Natural killer cell treated with Interleukin-12 subunit alpha and Interleukin-12 subunit beta and Interleukin-15 and Interleukin-18, amount 100 ng/mL, for 72 hours (primary cell): ENCODE results near the gene SGPP1. TPM values are rescaled to one million over a fixed set of nuclear protein-coding genes. Genes with fewer than 3 reads are reported as not detected.
A peak's percentile ranks its signal among the peaks of the same experiment; 100 is the strongest.
"Not testable (repeated sequence)": the region's sequence is repeated elsewhere in the genome, so short reads cannot be mapped to it uniquely, and the experiment has no call there.

Experiments used
- ATAC-seq, 2 donors: fragments of 150-1000 bp; cut with Tn5 transposase in 1 of 2; sonication (Bioruptor Pico), chemical (Tn5 transposase) in 1 of 2; 2 replicates each; pipeline ENCODE4 v1.10.0; 2021
- DNase-seq: peaks from one replicate; pipeline ENCODE4 v3.0.0; 2022; ENCODE audit warnings: low spot score
- H3K27ac Mint-ChIP-seq, 2 donors: 1 replicate in 1 of 2; 2 replicates in 1 of 2; pipeline ENCODE4 v1.8.0; 2022; ENCODE audit warnings: mixed read lengths in 2 of 2, mild to moderate bottlenecking in 1 of 2, moderate library complexity in 1 of 2
- H3K27me3 Mint-ChIP-seq, 2 donors: 1 replicate in 1 of 2; 2 replicates in 1 of 2; pipeline ENCODE4 v1.8.0; 2022; ENCODE audit warnings: mixed read lengths in 2 of 2
- H3K36me3 Mint-ChIP-seq: one replicate; pipeline ENCODE4 v1.8.0; 2022; ENCODE audit warnings: mixed read lengths
- H3K4me1 Mint-ChIP-seq, 2 donors: 1 replicate in 1 of 2; 2 replicates in 1 of 2; pipeline ENCODE4 v1.8.0; 2022; ENCODE audit warnings: low read depth in 2 of 2, mixed read lengths in 2 of 2, mild to moderate bottlenecking in 1 of 2
- H3K4me3 Mint-ChIP-seq: one replicate; pipeline ENCODE4 v1.8.0; 2022; ENCODE audit warnings: mixed read lengths
- H3K9me3 Mint-ChIP-seq: 2 replicates; pipeline ENCODE4 v1.8.0; 2022; ENCODE audit warnings: mixed read lengths
- total RNA-seq, 2 donors: library from RNA; stranded (reverse); gene quantifications; one replicate each; pipeline ENCODE4 v1.2.3, GENCODE V29; 2022

Gene SGPP1
- total RNA-seq, 2 donors from 2014 or later: 10.9 to 15.0 TPM

GRCh38 chr14:63712123-63712522 lies 15.7 kb downstream of the SGPP1 start:
- Mint-ChIP-seq H3K4me3 (peak overlapping the region; percentile 62), H3K9me3 (no peaks in the 10 kb centered on the region), H3K36me3 (peaks cover 17% of the 10 kb centered on the region), H3K4me1 (peaks cover 19 to 23% of the 10 kb centered on the region in 2 donors), H3K27me3 (no peaks in the 10 kb centered on the region), H3K27ac (peak overlapping the region in 1 of 2 donors; percentile 25)
- no peak for DNase-seq
- no peak for ATAC-seq

- Mint-ChIP-seq H3K4me3 (no peak overlapping the region), H3K27me3 (no peaks in the 10 kb centered on the region), H3K27ac (no peak overlapping the region), H3K36me3 (peaks cover 6% of the 10 kb centered on the region), H3K4me1 (peaks cover 19 to 24% of the 10 kb centered on the region in 2 donors), H3K9me3 (no peaks in the 10 kb centered on the region)
- ATAC-seq (no peak), DNase-seq (no peak)
Observed at GRCh38 chr14:63710497-63710896, 17.4 kb downstream of the SGPP1 start.

DNA sequence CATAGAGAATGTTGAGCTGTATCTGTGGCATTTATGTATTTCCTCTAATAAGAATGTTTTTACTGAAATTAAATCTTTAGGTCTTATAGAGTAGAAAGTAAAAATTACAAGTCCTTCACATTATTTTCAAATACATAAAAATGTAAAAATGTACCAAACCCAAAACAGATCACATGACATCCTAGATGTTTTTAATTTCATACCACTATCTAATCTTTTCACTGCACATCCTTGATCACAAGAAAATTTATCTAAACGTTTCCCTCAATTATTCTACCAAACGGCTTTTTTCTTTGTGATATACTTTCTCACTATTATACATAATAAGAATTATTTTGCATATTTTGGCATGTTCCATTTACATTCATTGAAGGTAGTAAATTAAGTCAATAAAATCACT lies 18.3 kb downstream of the SGPP1 start:
- H3K27me3 Mint-ChIP-seq: no peaks in the 10 kb centered on the region
- ATAC-seq: no peak
- H3K27ac Mint-ChIP-seq: no peak overlapping the region
- peaks cover 6% of the 10 kb centered on the region for H3K36me3 Mint-ChIP-seq
- peaks cover 19 to 26% of the 10 kb centered on the region in 2 donors for H3K4me1 Mint-ChIP-seq
- H3K4me3 Mint-ChIP-seq: no peak overlapping the region
- DNase-seq: no peak
- no peaks in the 10 kb centered on the region for H3K9me3 Mint-ChIP-seq

DNA sequence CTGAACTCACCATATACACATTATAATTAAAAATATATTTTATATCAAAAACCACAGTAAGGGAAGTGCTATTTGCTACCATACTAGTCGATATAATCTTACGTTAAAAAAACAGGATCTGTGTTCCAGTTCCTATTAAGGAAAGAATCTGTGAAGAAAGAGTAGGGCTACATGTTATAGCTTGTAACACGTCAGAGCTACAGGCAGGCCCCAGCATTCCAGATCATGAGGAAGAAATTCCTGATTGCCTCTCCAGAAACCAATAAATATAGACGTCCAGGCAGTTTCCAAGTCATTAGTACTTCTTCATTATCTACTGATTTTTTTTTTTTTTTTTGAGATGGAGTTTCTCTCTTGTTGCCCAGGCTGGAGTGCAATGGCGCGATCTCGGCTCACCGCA lies 20.6 kb downstream of the SGPP1 start:
- H3K4me1 Mint-ChIP-seq: peaks cover 6 to 11% of the 10 kb centered on the region in 2 donors
- no peaks in the 10 kb centered on the region for H3K27me3 Mint-ChIP-seq
- no peak for DNase-seq
- no peaks in the 10 kb centered on the region for H3K9me3 Mint-ChIP-seq
- no peak for ATAC-seq
- H3K4me3 Mint-ChIP-seq: no peak overlapping the region
- no peak overlapping the region for H3K27ac Mint-ChIP-seq
- H3K36me3 Mint-ChIP-seq: no peaks in the 10 kb centered on the region

GRCh38 chr14:63705561-63706070 lies 22.2 kb downstream of the SGPP1 start:
- Mint-ChIP-seq H3K27ac (peak overlapping the region in 1 of 2 donors; percentile 58), H3K4me1 (peaks cover 9 to 21% of the 10 kb centered on the region in 2 donors), H3K9me3 (no peaks in the 10 kb centered on the region), H3K27me3 (no peaks in the 10 kb centered on the region), H3K4me3 (no peak overlapping the region), H3K36me3 (no peaks in the 10 kb centered on the region)
- ATAC-seq (no peak), DNase-seq (no peak)

DNA sequence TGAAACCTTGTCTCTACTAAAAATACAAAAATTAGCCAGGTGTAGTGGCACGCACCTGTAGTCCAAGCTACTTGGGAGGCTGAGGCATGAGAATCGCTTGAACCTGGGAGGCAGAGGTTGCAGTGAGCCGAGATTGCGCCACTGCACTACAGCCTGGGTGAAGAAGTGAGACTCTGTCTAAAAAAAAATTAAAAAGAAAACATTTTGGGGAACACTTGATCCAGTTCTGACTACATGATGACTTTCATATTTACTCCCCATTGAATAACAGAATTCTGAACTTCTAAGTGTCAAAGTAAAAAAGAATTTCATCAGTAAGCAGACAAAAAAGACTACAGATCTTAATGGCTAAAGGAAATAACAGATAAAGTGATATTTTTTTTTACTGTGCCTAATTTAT lies 25.3 kb downstream of the SGPP1 start:
- not testable (repeated sequence) for ATAC-seq, H3K4me3 Mint-ChIP-seq, H3K27ac Mint-ChIP-seq, H3K27me3 Mint-ChIP-seq, DNase-seq, H3K9me3 Mint-ChIP-seq, H3K36me3 Mint-ChIP-seq
- H3K4me1 Mint-ChIP-seq: peaks cover 11 to 41% of the 10 kb centered on the region in 2 donors

GRCh38 chr14:63701606-63702299 lies 26.1 kb downstream of the SGPP1 start:
- Mint-ChIP-seq H3K9me3 (no peaks in the 10 kb centered on the region), H3K27me3 (no peaks in the 10 kb centered on the region), H3K27ac (peak overlapping the region; percentile 5 to 8), H3K36me3 (no peaks in the 10 kb centered on the region), H3K4me3 (no peak overlapping the region), H3K4me1 (peaks cover 11 to 44% of the 10 kb centered on the region in 2 donors)
- no peak for ATAC-seq
- DNase-seq: no peak

- Mint-ChIP-seq H3K4me1 (peaks cover 0 to 3% of the 10 kb centered on the region in 2 donors), H3K27ac (no peak overlapping the region), H3K27me3 (no peaks in the 10 kb centered on the region), H3K4me3 (no peak overlapping the region), H3K36me3 (no peaks in the 10 kb centered on the region), H3K9me3 (no peaks in the 10 kb centered on the region)
- ATAC-seq (no peak), DNase-seq (no peak)
Observed at GRCh38 chr14:63692310-63693020, 35.4 kb downstream of the SGPP1 start.

DNA sequence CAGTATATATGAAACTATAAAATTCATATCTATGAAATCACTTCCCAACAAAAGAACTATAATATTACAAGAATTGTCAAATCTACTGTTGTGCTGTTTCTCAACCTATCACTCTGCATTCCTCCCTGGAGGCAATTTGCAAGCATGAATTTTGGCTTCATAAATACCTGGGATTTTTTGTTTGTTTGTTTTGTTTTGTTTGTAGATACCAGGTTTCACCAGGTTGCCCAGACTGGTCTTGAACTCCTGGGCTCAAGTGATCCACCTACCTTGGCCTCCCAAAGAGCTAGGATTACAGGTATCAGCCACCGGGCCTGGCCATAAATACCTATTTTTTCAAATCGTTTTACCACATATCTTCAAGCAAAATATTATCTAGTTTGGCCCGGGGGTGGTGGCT lies 38.7 kb downstream of the SGPP1 start:
- H3K4me3 Mint-ChIP-seq: no peak overlapping the region
- ATAC-seq (no peak), DNase-seq (no peak)
- no peaks in the 10 kb centered on the region for H3K36me3 Mint-ChIP-seq
- no peak overlapping the region for H3K27ac Mint-ChIP-seq
- H3K27me3 Mint-ChIP-seq: no peaks in the 10 kb centered on the region
- no peaks in the 10 kb centered on the region for H3K4me1 Mint-ChIP-seq
- no peaks in the 10 kb centered on the region for H3K9me3 Mint-ChIP-seq

DNA sequence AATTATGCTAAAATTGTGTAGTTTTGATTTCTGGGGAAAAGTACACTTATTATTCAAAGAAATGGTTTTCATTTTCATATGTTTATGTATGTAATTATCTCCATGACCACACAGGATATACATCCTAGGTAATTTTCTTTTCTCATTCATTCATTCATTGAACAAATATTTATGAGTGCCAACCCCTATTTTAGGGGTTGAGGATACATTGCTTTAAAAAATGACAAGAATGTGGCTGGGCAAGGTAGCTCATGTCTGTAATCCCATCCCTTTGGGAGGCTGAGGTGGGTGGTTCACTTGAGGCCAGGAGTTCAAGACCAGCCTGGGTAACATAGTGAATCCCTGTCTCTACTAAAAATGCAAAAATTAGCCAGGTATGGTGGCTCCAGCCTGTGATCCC lies 40.9 kb downstream of the SGPP1 start:
- Mint-ChIP-seq H3K36me3 (no peaks in the 10 kb centered on the region), H3K4me1 (no peaks in the 10 kb centered on the region), H3K27me3 (no peaks in the 10 kb centered on the region), H3K4me3 (no peak overlapping the region), H3K27ac (no peak overlapping the region), H3K9me3 (no peaks in the 10 kb centered on the region)
- DNase-seq: no peak
- ATAC-seq: no peak

DNA sequence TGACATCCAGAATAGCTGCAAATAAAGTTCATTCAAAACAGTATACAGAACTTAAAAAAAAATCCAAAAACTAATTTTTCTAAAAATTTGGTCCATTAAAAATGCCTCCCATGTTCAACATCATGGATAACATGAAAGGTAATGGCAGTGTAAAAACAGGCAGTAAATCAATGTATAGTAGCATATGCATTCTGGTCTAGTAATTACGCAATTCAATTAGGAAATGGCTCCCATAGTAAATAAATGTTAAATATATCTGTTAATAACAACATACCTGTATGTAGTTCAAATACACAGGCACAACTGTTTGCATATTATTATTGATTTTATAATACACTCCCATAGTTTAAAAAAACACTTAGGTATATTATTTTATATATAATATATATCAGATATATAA lies 42.5 kb downstream of the SGPP1 start:
- H3K27ac Mint-ChIP-seq: no peak overlapping the region
- ATAC-seq (no peak), DNase-seq (no peak)
- no peaks in the 10 kb centered on the region for H3K27me3 Mint-ChIP-seq
- no peak overlapping the region for H3K4me3 Mint-ChIP-seq
- no peaks in the 10 kb centered on the region for H3K9me3 Mint-ChIP-seq
- no peaks in the 10 kb centered on the region for H3K36me3 Mint-ChIP-seq
- H3K4me1 Mint-ChIP-seq: no peaks in the 10 kb centered on the region

GRCh38 chr14:63682727-63683593 lies 44.9 kb downstream of the SGPP1 start:
- Mint-ChIP-seq H3K4me3 (no peak overlapping the region), H3K9me3 (no peaks in the 10 kb centered on the region), H3K27me3 (no peaks in the 10 kb centered on the region), H3K27ac (no peak overlapping the region), H3K4me1 (no peaks in the 10 kb centered on the region), H3K36me3 (no peaks in the 10 kb centered on the region)
- no peak for ATAC-seq
- no peak for DNase-seq

DNA sequence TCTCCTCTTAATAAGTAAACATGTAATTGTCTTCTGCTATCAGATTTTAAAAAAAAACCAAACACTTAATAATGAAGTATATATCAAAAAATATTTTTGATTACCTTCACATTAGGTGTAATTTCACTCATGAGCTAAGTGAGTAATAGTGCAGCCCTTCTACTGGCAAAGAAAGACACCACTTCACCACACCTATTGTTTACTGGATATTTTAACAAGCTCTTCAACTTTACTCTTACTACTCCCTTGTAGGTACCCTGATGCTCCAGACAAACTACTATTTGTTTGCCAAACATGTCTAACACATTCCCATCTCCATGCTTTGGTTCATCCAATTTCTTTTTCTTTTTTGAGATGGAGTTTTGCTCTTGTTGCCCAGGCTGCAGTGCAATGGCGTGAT lies 49.3 kb downstream of the SGPP1 start:
- no peak overlapping the region for H3K4me3 Mint-ChIP-seq
- no peak for ATAC-seq
- H3K27me3 Mint-ChIP-seq: no peaks in the 10 kb centered on the region
- no peak for DNase-seq
- no peak overlapping the region for H3K27ac Mint-ChIP-seq
- H3K9me3 Mint-ChIP-seq: no peaks in the 10 kb centered on the region
- no peaks in the 10 kb centered on the region for H3K36me3 Mint-ChIP-seq
- H3K4me1 Mint-ChIP-seq: no peaks in the 10 kb centered on the region
